Activated T-helper 1 cell treated with anti-CD3 and anti-CD28 coated beads, Interleukin-12 subunit alpha, Interleukin-12 subunit beta, Interleukin-2, Interleukin-4 antibody, amounts not matched to agents 30 ng/mL and 10 ng/mL and 1 ng/mL, durations not matched to agents 14 hours and 24 hours and 36 hours (primary cell): ENCODE results near the gene GPR156. TPM values are rescaled to one million over a fixed set of nuclear protein-coding genes. Genes with fewer than 3 reads are reported as not detected.
"Not testable (repeated sequence)": the region's sequence is repeated elsewhere in the genome, so short reads cannot be mapped to it uniquely, and the experiment has no call there.

Experiments used
- DNase-seq: peaks from one replicate; pipeline ENCODE4 v3.0.0; 2021; ENCODE audit warnings: low spot score
- H3K27ac Mint-ChIP-seq: one replicate; pipeline ENCODE4 v1.8.0; 2021; ENCODE audit warnings: mild to moderate bottlenecking, mixed read lengths
- H3K27me3 Mint-ChIP-seq: one replicate; pipeline ENCODE4 v1.8.0; 2022; ENCODE audit warnings: mild to moderate bottlenecking, moderate library complexity, mixed read lengths; ENCODE audit not compliant: insufficient read depth
- H3K36me3 Mint-ChIP-seq: one replicate; pipeline ENCODE4 v1.8.0; 2021; ENCODE audit warnings: low read depth, mixed read lengths
- H3K4me1 Mint-ChIP-seq: one replicate; pipeline ENCODE4 v1.8.0; 2021; ENCODE audit warnings: low read depth, mixed read lengths
- H3K4me3 Mint-ChIP-seq: one replicate; pipeline ENCODE4 v1.8.0; 2021; ENCODE audit warnings: mild to moderate bottlenecking, moderate library complexity, mixed read lengths
- H3K9me3 Mint-ChIP-seq: one replicate; pipeline ENCODE4 v1.8.0; 2021; ENCODE audit warnings: mixed read lengths
- intact Hi-C: fragments of 100-400 bp; cut with micrococcal nuclease; formaldehyde crosslinking; loops from one replicate; pipeline ENCODE4 v1.15.1; 2024
- total RNA-seq: library from RNA; stranded (reverse); gene quantifications from 2 replicates; pipeline ENCODE4 v1.2.3, GENCODE V29; 2022

GPR156 gene
- total RNA-seq, result 0.18 TPM in 1 of 2 replicates, not detected in the other

- no peak for DNase-seq
- Mint-ChIP-seq H3K4me3 (peak within 1 kb of the TSS; percentile 35), H3K36me3 (no peaks in the 10 kb centered on the region), H3K4me1 (no peaks in the 10 kb centered on the region), H3K27me3 (peaks cover 44% of the 10 kb centered on the region), H3K27ac (no peak within 1 kb of the TSS), H3K9me3 (peaks cover 4% of the 10 kb centered on the region)
- intact Hi-C loops, result no loop called here
These were observed at the start of gene GPR156 for GRCh38 chr3:120284747-120285507. TSS of gene GPR156 (minus strand) at chr3:120285222. CDS start at chr3:120244098, 41,124 bp downstream.

DNA sequence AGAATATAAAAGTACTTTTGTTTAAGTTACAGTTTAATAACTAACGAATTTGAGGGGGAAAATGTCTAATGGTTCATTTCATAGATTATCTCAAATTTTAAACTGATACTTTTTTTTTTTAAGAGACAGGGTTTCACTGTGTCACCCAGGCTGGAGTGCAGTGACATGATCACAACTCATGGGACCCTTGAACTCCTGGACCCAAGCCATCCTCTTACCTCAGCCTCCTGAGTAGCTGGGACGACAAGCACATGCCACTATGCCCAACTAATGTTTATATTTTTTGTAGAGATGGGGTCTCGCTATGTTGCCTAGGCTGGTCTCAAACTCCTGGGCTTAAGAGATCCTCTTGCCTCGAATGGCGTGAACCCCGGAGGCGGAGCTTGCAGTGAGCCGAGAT lies 47.6 kb upstream of the GPR156 start:
- Mint-ChIP-seq H3K4me3 (no peak overlapping the region), H3K4me1 (peaks cover 6% of the 10 kb centered on the region), H3K36me3 (peaks cover 35% of the 10 kb centered on the region), H3K9me3 (no peaks in the 10 kb centered on the region), H3K27me3 (no peaks in the 10 kb centered on the region), H3K27ac (no peak overlapping the region)
- intact Hi-C loops, result no loop called here
- DNase-seq, result no peak

GRCh38 chr3:120331076-120331475 lies 46.1 kb upstream of the GPR156 start:
- Mint-ChIP-seq H3K4me3 (no peak overlapping the region), H3K27me3 (no peaks in the 10 kb centered on the region)

GRCh38 chr3:120326784-120327183 lies 41.8 kb upstream of the GPR156 start:
- no peak overlapping the region for H3K4me3 Mint-ChIP-seq
- intact Hi-C loops, result no loop called here
- H3K27ac Mint-ChIP-seq, result no peak overlapping the region
- peaks cover 9% of the 10 kb centered on the region for H3K4me1 Mint-ChIP-seq
- H3K9me3 Mint-ChIP-seq, result no peaks in the 10 kb centered on the region
- peaks cover 30% of the 10 kb centered on the region for H3K36me3 Mint-ChIP-seq
- no peak for DNase-seq
- no peaks in the 10 kb centered on the region for H3K27me3 Mint-ChIP-seq

More at GRCh38 chr3:120331076-120331475, 46.1 kb upstream of the GPR156 start:
- Mint-ChIP-seq H3K9me3 (no peaks in the 10 kb centered on the region), H3K27ac (peak overlapping the region; percentile 23), H3K36me3 (peaks cover 33% of the 10 kb centered on the region), H3K4me1 (peaks cover 3% of the 10 kb centered on the region)
- intact Hi-C loops, result no loop called here
- no peak for DNase-seq

GRCh38 chr3:120324190-120324589 lies 39.2 kb upstream of the GPR156 start:
- DNase-seq, result no peak
- Mint-ChIP-seq H3K36me3 (peaks cover 25% of the 10 kb centered on the region), H3K9me3 (peaks cover 4% of the 10 kb centered on the region), H3K4me3 (no peak overlapping the region), H3K27ac (no peak overlapping the region), H3K4me1 (peaks cover 9% of the 10 kb centered on the region), H3K27me3 (no peaks in the 10 kb centered on the region)
- intact Hi-C loops, result no loop called here

GRCh38 chr3:120323761-120324160 lies 38.7 kb upstream of the GPR156 start:
- H3K27ac Mint-ChIP-seq, H3K4me1 Mint-ChIP-seq, H3K27me3 Mint-ChIP-seq, H3K4me3 Mint-ChIP-seq, DNase-seq, H3K9me3 Mint-ChIP-seq, intact Hi-C loops: not testable (repeated sequence)
- peaks cover 25% of the 10 kb centered on the region for H3K36me3 Mint-ChIP-seq

DNA sequence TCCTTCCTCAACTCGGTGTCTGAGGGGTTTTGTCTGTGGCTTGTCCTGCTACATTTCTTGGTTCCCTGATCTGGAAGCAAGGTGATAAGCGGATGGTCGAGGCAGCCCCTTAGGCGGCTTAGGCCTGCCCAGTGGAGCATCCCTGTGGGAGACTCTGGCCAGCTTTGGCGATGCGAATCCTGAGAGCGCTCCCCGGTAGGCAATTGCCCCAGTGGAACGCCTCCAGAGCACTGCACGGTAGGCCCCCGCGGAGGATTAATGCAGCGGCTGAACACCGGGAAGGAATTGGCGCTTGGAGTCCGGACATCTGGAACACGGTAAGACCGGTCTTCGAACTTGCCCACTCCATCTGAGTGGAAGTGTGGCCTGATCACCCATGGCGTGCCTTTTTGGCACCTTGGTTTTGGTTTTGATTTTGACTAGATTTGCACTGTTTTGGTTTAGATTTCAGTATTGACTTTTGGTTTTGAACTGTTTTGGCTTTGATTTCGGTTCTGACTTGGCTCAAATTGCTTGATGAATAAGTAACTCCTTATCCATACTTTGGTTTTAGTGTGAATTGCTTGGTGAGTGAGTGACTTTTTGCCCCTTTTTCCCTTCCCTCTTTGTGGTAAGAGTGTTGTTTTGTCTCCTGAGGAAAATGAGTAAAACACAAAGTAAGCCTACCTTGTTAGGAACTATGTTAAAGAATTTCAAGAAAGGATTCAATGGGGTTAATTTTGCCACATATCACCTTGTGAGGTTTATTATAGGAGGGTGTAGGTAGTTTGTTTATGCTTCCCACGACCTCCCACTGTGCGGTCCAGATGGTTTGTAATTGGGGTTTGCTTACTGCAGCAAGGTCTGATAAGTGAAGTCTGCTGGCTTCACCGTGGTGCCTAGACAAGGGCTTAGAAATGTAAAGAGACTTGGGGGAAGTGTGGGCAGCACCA lies 27.1 kb upstream of the GPR156 start:
- no peak for DNase-seq
- H3K27me3 Mint-ChIP-seq, result peaks cover 2% of the 10 kb centered on the region
- H3K4me1 Mint-ChIP-seq, result peaks cover 7% of the 10 kb centered on the region
- H3K36me3 Mint-ChIP-seq, result peaks cover 11% of the 10 kb centered on the region
- no peak overlapping the region for H3K27ac Mint-ChIP-seq
- no peak overlapping the region for H3K4me3 Mint-ChIP-seq
- peaks cover 24% of the 10 kb centered on the region for H3K9me3 Mint-ChIP-seq
- intact Hi-C loops, result no loop called here

GRCh38 chr3:120306519-120307455 lies 21.8 kb upstream of the GPR156 start:
- Mint-ChIP-seq H3K4me3 (no peak overlapping the region), H3K27ac (no peak overlapping the region), H3K9me3 (no peaks in the 10 kb centered on the region), H3K27me3 (peaks cover 4% of the 10 kb centered on the region), H3K36me3 (no peaks in the 10 kb centered on the region), H3K4me1 (no peaks in the 10 kb centered on the region)
- no peak for DNase-seq
- intact Hi-C loops, result no loop called here

GRCh38 chr3:120304616-120305015 lies 19.6 kb upstream of the GPR156 start:
- H3K36me3 Mint-ChIP-seq, result no peaks in the 10 kb centered on the region
- DNase-seq, result no peak
- intact Hi-C loops, result no loop called here
- H3K27me3 Mint-ChIP-seq, result peaks cover 7% of the 10 kb centered on the region
- H3K9me3 Mint-ChIP-seq, result no peaks in the 10 kb centered on the region
- no peak overlapping the region for H3K27ac Mint-ChIP-seq
- H3K4me1 Mint-ChIP-seq, result no peaks in the 10 kb centered on the region
- no peak overlapping the region for H3K4me3 Mint-ChIP-seq

GRCh38 chr3:120302361-120302760 lies 17.3 kb upstream of the GPR156 start:
- DNase-seq, result no peak
- no peaks in the 10 kb centered on the region for H3K36me3 Mint-ChIP-seq
- no peak overlapping the region for H3K27ac Mint-ChIP-seq
- no peaks in the 10 kb centered on the region for H3K9me3 Mint-ChIP-seq
- peaks cover 8% of the 10 kb centered on the region for H3K27me3 Mint-ChIP-seq
- no peaks in the 10 kb centered on the region for H3K4me1 Mint-ChIP-seq
- intact Hi-C loops, result no loop called here
- H3K4me3 Mint-ChIP-seq, result no peak overlapping the region

DNA sequence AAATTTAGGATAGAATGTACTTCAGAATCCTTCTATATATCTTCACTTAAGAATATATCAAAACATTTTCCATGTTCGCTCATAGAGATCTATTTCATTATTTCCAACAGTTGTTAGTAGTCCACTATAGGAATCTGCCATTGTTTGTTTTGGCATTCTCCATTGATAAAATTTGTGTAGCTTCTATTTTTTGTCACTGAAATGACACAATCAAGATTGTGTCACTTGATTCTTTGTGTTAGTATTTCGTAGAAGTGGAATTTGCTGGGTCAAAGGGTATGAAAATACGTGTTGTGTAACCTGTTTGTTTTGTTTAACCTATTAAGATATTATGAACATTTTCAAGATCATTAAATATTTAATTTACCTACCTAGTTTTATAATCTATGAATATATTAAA lies 15.9 kb upstream of the GPR156 start:
- Mint-ChIP-seq H3K27ac (no peak overlapping the region), H3K4me3 (no peak overlapping the region), H3K4me1 (no peaks in the 10 kb centered on the region), H3K9me3 (no peaks in the 10 kb centered on the region), H3K36me3 (no peaks in the 10 kb centered on the region), H3K27me3 (peaks cover 12% of the 10 kb centered on the region)
- intact Hi-C loops, result no loop called here
- DNase-seq, result no peak

DNA sequence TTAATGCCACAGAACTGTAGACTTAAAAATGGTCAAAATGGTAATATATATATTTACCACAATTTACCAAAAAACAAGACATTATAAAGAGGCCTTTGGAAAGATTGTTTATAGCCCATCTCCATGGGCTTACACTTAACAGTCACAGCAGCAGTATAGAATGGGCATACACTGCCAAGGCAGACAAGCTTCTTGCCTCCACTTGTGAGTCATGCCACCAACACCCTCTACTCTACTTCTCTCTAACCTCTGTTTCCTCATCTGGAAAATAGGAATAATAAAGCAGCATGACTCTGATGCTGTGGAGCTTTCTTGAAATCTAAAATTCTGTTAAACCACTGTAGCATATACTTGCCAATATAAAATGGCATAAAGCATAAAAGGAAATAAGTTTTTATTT lies 14.4 kb upstream of the GPR156 start:
- H3K27ac Mint-ChIP-seq, result no peak overlapping the region
- H3K27me3 Mint-ChIP-seq, result peaks cover 9% of the 10 kb centered on the region
- DNase-seq, result no peak
- H3K36me3 Mint-ChIP-seq, result no peaks in the 10 kb centered on the region
- no peaks in the 10 kb centered on the region for H3K9me3 Mint-ChIP-seq
- intact Hi-C loops, result no loop called here
- H3K4me3 Mint-ChIP-seq, result no peak overlapping the region
- no peaks in the 10 kb centered on the region for H3K4me1 Mint-ChIP-seq
